Panc1 (cell line): ENCODE data around the gene RFX2. TPM values are rescaled to one million over a fixed set of nuclear protein-coding genes. Genes with fewer than 3 reads are reported as not detected.

Experiments
- ATAC-seq: fragments of 200-7000 bp; cut with Tn5 transposase; 2 replicates; pipeline ENCODE4 v1.9.1; 2020; ENCODE audit warnings: mild to moderate bottlenecking, moderate library complexity
- BruUV-seq: library from RNA; stranded (reverse); fragments of 400-500 nt; replicated peaks from 2 replicates; lab custom pipeline; 2021; lab: Mats Ljungman, UMichigan
- CTCF ChIA-PET: fragments of 300-600 bp; sonication (Branson Sonifier 250); formaldehyde crosslinking; loops from one replicate; lab custom pipeline; 2022; ENCODE audit warnings: antibody characterized with exemption; lab: Charles Lee
- POLR2A ChIA-PET: fragments of 300-600 bp; sonication (Branson Sonifier 250); formaldehyde crosslinking; loops from one replicate; lab custom pipeline; 2022; ENCODE audit warnings: antibody characterized with exemption; lab: Charles Lee
- DNase-seq: peaks from one replicate; pipeline ENCODE4 v3.0.0-alpha.2; 2010; ENCODE audit warnings: low read depth, low spot score
- H3K27ac ChIP-seq: 2 replicates; pipeline ENCODE4 v1.5.1; 2011; ENCODE audit warnings: mild to moderate bottlenecking, low read length, inconsistent platforms
- H3K27me3 ChIP-seq: fragments of 200-500 bp; sonication (Bioruptor generic); 2 replicates; pipeline ENCODE4 v1.6.0; 2014; ENCODE audit warnings: low read length, inconsistent platforms; ENCODE audit not compliant: control insufficient read depth, insufficient read depth
- H3K36me3 ChIP-seq: fragments of 200-500 bp; sonication (Bioruptor generic); 2 replicates; pipeline ENCODE4 v1.5.1; 2014; ENCODE audit warnings: inconsistent platforms, mild to moderate bottlenecking, low read length, moderate library complexity; ENCODE audit not compliant: control insufficient read depth, insufficient read depth
- H3K4me1 ChIP-seq: 2 replicates; pipeline ENCODE4 v1.5.1; 2011; ENCODE audit warnings: inconsistent platforms, mild to moderate bottlenecking, low read length, moderate library complexity; ENCODE audit not compliant: control insufficient read depth, insufficient read depth
- H3K4me3 ChIP-seq, 2 experiments: 2 replicates each; pipeline ENCODE4 v1.5.1; 2011 to 2012; ENCODE audit warnings: low read depth in 2 of 2, low read length in 2 of 2, mild to moderate bottlenecking in 2 of 2, inconsistent platforms in 1 of 2, moderate library complexity in 1 of 2
- H3K9me3 ChIP-seq: fragments of 200-500 bp; sonication (Bioruptor generic); 2 replicates; pipeline ENCODE4 v1.5.1; 2014; ENCODE audit warnings: low read depth, mild to moderate bottlenecking, inconsistent platforms, low read length, moderate library complexity; ENCODE audit not compliant: control insufficient read depth, insufficient read depth
- CTCF ChIP-seq: fragments of 450-650 bp; IDR thresholded peaks from 2 replicates; pipeline ENCODE4 v1.5.1; 2017; ENCODE audit warnings: mild to moderate bottlenecking
- POLR2AphosphoS5 ChIP-seq: IDR thresholded peaks from 2 replicates; pipeline ENCODE4 v1.6.1; 2012; ENCODE audit warnings: mild to moderate bottlenecking, low read depth, low read length, moderate library complexity
- SIN3A ChIP-seq: IDR thresholded peaks from 2 replicates; pipeline ENCODE4 v1.6.1; 2012; ENCODE audit warnings: low read depth, mild to moderate bottlenecking, low read length, moderate library complexity, borderline replicate concordance; ENCODE audit not compliant: insufficient read depth
- TCF7L2 ChIP-seq: IDR thresholded peaks from 2 replicates; pipeline ENCODE4 v1.6.1; 2011; ENCODE audit warnings: mild to moderate bottlenecking, low read depth, low read length, inconsistent platforms
- in situ Hi-C: cut with HindIII; loops from 2 replicates; pipeline ENCODE4 v1.10.0; 2016; ENCODE audit warnings: low sequenced_read_pairs, low pct_unique_long_range_greater_than_20kb
- intact Hi-C: fragments of 100-400 bp; cut with micrococcal nuclease; formaldehyde crosslinking; loops from one replicate; pipeline ENCODE4 v1.10.0; 2022; ENCODE audit not compliant: unreplicated experiment
- total RNA-seq: library from RNA; stranded (reverse); gene quantifications from one replicate; pipeline ENCODE4 v1.2.1, GENCODE V29; 2021; ENCODE audit not compliant: unreplicated experiment
- TF ChIP-seq, protein P1 (sequence below), 2 experiments: IDR thresholded peaks; 2 replicates each; pipeline ENCODE4 v1.6.1; 2011 to 2012; ENCODE audit warnings: low read depth in 2 of 2, control low read depth in 1 of 2, low read length in 1 of 2, mild to moderate bottlenecking in 1 of 2, moderate library complexity in 1 of 2; ENCODE audit not compliant: insufficient read depth in 1 of 2

The RFX2 gene
- total RNA-seq, 1 experiment from 2014 or later, result 8.0 TPM

DNA sequence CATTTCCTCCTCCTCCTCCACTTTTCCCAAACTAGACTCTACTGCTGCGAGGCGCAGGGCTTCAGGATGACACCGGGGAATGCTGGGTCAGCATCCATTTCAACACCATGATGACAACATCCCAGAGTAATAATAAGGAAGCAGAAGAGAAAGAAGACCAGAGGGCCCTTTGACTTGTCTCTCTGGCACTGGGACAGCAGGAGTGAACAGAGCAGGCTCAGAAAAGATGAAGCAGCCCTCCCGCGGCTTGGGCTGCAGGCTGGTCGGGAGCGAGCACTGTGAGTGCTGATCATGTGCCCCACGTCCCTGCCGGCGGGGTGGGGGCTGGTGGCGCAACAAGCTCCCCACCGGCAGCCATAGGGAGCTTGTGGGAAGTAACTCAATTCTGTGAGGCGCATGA lies 162.9 kb downstream of the RFX2 start:
- in situ Hi-C loops (no loop called here), intact Hi-C loops (no loop called here)
- no peak for ATAC-seq

DNA sequence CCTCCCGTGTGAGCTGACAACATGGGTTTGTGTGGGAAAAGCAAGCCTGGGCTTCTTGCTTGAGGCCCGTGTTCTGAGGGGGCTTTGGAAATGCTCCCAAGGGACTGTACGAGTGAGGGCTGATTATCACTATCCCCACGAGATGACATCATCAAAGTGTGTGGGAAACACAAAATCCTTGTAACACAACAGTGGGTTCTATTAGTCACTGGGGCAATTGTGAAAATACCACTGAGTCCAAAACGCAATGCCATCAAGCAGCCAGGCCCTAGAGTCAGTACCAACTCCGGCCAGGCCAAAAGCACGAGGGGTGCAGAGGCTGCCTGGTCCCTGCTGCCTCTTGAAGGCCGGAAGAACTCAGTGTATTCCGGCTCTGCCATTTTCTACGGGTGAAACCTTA lies 166.7 kb downstream of the RFX2 start:
- no peaks in the 10 kb centered on the region for H3K9me3 ChIP-seq
- intact Hi-C loops (no loop called here), in situ Hi-C loops (no loop called here)
- DNase-seq (no peak), ATAC-seq (no peak)
- ChIA-PET POLR2A (no interaction called here), CTCF (no interaction called here)
- no peaks in the 10 kb centered on the region for H3K36me3 ChIP-seq
- no peak overlapping the region for H3K4me3 ChIP-seq
- no peaks in the 10 kb centered on the region for H3K27me3 ChIP-seq
- H3K27ac ChIP-seq, result no peak overlapping the region
- no peaks in the 10 kb centered on the region for H3K4me1 ChIP-seq
- TF ChIP-seq, protein P1, sequence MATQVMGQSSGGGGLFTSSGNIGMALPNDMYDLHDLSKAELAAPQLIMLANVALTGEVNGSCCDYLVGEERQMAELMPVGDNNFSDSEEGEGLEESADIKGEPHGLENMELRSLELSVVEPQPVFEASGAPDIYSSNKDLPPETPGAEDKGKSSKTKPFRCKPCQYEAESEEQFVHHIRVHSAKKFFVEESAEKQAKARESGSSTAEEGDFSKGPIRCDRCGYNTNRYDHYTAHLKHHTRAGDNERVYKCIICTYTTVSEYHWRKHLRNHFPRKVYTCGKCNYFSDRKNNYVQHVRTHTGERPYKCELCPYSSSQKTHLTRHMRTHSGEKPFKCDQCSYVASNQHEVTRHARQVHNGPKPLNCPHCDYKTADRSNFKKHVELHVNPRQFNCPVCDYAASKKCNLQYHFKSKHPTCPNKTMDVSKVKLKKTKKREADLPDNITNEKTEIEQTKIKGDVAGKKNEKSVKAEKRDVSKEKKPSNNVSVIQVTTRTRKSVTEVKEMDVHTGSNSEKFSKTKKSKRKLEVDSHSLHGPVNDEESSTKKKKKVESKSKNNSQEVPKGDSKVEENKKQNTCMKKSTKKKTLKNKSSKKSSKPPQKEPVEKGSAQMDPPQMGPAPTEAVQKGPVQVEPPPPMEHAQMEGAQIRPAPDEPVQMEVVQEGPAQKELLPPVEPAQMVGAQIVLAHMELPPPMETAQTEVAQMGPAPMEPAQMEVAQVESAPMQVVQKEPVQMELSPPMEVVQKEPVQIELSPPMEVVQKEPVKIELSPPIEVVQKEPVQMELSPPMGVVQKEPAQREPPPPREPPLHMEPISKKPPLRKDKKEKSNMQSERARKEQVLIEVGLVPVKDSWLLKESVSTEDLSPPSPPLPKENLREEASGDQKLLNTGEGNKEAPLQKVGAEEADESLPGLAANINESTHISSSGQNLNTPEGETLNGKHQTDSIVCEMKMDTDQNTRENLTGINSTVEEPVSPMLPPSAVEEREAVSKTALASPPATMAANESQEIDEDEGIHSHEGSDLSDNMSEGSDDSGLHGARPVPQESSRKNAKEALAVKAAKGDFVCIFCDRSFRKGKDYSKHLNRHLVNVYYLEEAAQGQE (IDR thresholded peaks at IDR 0.05; ENCODE audit: insufficient read depth in 1 of 2, low read depth in 2 of 2, low read length in 1 of 2), result no peak
- TF ChIP-seq SIN3A (no peak), CTCF (no peak), POLR2AphosphoS5 (no peak), TCF7L2 (no peak)
- no TSS peak for BruUV-seq

More for the DNA sequence above, 162.9 kb downstream of the RFX2 start:
- DNase-seq, result no peak
- Histone ChIP-seq H3K4me3 (no peak overlapping the region), H3K27me3 (no peaks in the 10 kb centered on the region), H3K4me1 (no peaks in the 10 kb centered on the region), H3K27ac (no peak overlapping the region), H3K36me3 (no peaks in the 10 kb centered on the region), H3K9me3 (no peaks in the 10 kb centered on the region)
- ChIA-PET CTCF (no interaction called here), POLR2A (no interaction called here)
- no peak for TF ChIP-seq TCF7L2
- no peak for TF ChIP-seq CTCF
- TF ChIP-seq POLR2AphosphoS5, result no peak
- TF ChIP-seq SIN3A, result no peak
- TF ChIP-seq, protein P1 (IDR thresholded peaks at IDR 0.05; ENCODE audit: insufficient read depth in 1 of 2, low read depth in 2 of 2, low read length in 1 of 2), result no peak
- no TSS peak for BruUV-seq

Other genes with a start within 250 kb of the RFX2 start
- gene FUT5, start 240.0 kb downstream of the RFX2 start, total RNA-seq, result 0.10 TPM
- 242 TPM for gene NDUFA11, start 206.7 kb downstream of the RFX2 start, total RNA-seq
- 5.2 TPM for gene VMAC, start 205.6 kb downstream of the RFX2 start, total RNA-seq
- 9.2 TPM for gene CAPS, start 196.2 kb downstream of the RFX2 start, total RNA-seq
- 54.6 TPM for gene RANBP3, start 132.4 kb downstream of the RFX2 start, total RNA-seq
- not detected for gene ACSBG2, start 25.2 kb upstream of the RFX2 start, total RNA-seq
- 58.3 TPM for gene MLLT1, start 169.5 kb upstream of the RFX2 start, total RNA-seq
- gene ACER1, start 223.1 kb upstream of the RFX2 start, total RNA-seq, result not detected